NT2/D1 (cell line): Measurements from ENCODE around the gene ZNF230.
A peak's percentile ranks its signal among the peaks of the same experiment; 100 is the strongest.

Experiments used
- DNase-seq: peaks from one replicate; pipeline ENCODE4 v3.0.0-alpha.2; 2011; ENCODE audit warnings: low read depth, low spot score
- H3K27me3 ChIP-seq: 2 replicates; pipeline ENCODE4 v1.6.0; 2011; ENCODE audit warnings: mild to moderate bottlenecking; ENCODE audit not compliant: insufficient read length, insufficient read depth
- H3K36me3 ChIP-seq: 2 replicates; pipeline ENCODE4 v1.6.1; 2011; ENCODE audit warnings: mild to moderate bottlenecking, low read length, mixed read lengths; ENCODE audit not compliant: insufficient read depth, insufficient read length
- H3K4me1 ChIP-seq: 2 replicates; pipeline ENCODE4 v1.5.1; 2011; ENCODE audit not compliant: insufficient read depth, insufficient read length
- H3K4me3 ChIP-seq: 2 replicates; pipeline ENCODE4 v1.5.1; 2011; ENCODE audit warnings: low read depth; ENCODE audit not compliant: insufficient read length
- H3K9ac ChIP-seq: 2 replicates; pipeline ENCODE4 v1.6.0; 2011; ENCODE audit warnings: low read depth; ENCODE audit not compliant: insufficient read length
- H3K9me3 ChIP-seq: 2 replicates; pipeline ENCODE4 v1.5.1; 2011; ENCODE audit warnings: mild to moderate bottlenecking, low read length; ENCODE audit not compliant: insufficient read depth
- SUZ12 ChIP-seq: IDR thresholded peaks from 2 replicates; pipeline ENCODE4 v1.6.1; 2011; ENCODE audit not compliant: insufficient read length, insufficient read depth; ENCODE audit errors: extremely low read depth
- YY1 ChIP-seq: IDR thresholded peaks from 2 replicates; pipeline ENCODE4 v1.6.1; 2011; ENCODE audit not compliant: insufficient read length, insufficient read depth
- ZNF274 ChIP-seq: IDR thresholded peaks from 2 replicates; pipeline ENCODE4 v1.6.1; 2011; ENCODE audit warnings: mild to moderate bottlenecking, low read depth, low read length

Gene ZNF230

GRCh38 chr19:44010468-44010867 is 7.7 kb downstream of the ZNF230 start:
- Histone ChIP-seq H3K27me3 (no peaks in the 10 kb centered on the region), H3K9me3 (peaks cover 42% of the 10 kb centered on the region), H3K36me3 (peaks cover 36% of the 10 kb centered on the region), H3K9ac (no peak overlapping the region), H3K4me1 (no peaks in the 10 kb centered on the region), H3K4me3 (no peak overlapping the region)
- TF ChIP-seq YY1 = no peak
- TF ChIP-seq SUZ12 = no peak
- no peak for TF ChIP-seq ZNF274
- DNase-seq = no peak

- Histone ChIP-seq H3K36me3 (no peaks in the 10 kb centered on the region), H3K27me3 (no peaks in the 10 kb centered on the region), H3K9ac (no peak overlapping the region), H3K4me3 (no peak overlapping the region), H3K9me3 (no peaks in the 10 kb centered on the region), H3K4me1 (no peaks in the 10 kb centered on the region)
- TF ChIP-seq ZNF274 (no peak), YY1 (no peak)
- no peak for DNase-seq
Measured at GRCh38 chr19:44019498-44019897, 16.7 kb downstream of the ZNF230 start.

GRCh38 chr19:44021221-44021620 is 18.5 kb downstream of the ZNF230 start:
- no peak for TF ChIP-seq SUZ12
- TF ChIP-seq ZNF274 = no peak
- no peak for TF ChIP-seq YY1
- H3K9me3 ChIP-seq = no peaks in the 10 kb centered on the region
- no peak overlapping the region for H3K4me3 ChIP-seq
- no peak overlapping the region for H3K9ac ChIP-seq
- no peak for DNase-seq
- no peaks in the 10 kb centered on the region for H3K36me3 ChIP-seq
- no peaks in the 10 kb centered on the region for H3K4me1 ChIP-seq
- no peaks in the 10 kb centered on the region for H3K27me3 ChIP-seq

GRCh38 chr19:44024900-44025216 is 22.1 kb downstream of the ZNF230 start:
- no peak for TF ChIP-seq YY1
- no peak for TF ChIP-seq ZNF274
- no peak for TF ChIP-seq SUZ12
- Histone ChIP-seq H3K9ac (peak overlapping the region; percentile 85), H3K36me3 (peaks cover 30% of the 10 kb centered on the region), H3K4me1 (no peaks in the 10 kb centered on the region), H3K27me3 (no peaks in the 10 kb centered on the region), H3K9me3 (peaks cover 9% of the 10 kb centered on the region), H3K4me3 (peak overlapping the region; percentile 86)
- no peak for DNase-seq

GRCh38 chr19:44025217-44025936 is 22.6 kb downstream of the ZNF230 start, which contains the start of gene ZNF222:
ZNF222 (plus strand) TSS chr19:44025379; CDS start chr19:44025437, 58 bp downstream.
- peak within 1 kb of the TSS; percentile 86 for H3K4me3 ChIP-seq
- H3K4me1 ChIP-seq = no peaks in the 10 kb centered on the region
- TF ChIP-seq ZNF274 (no peak), YY1 (no peak), SUZ12 (no peak)
- peak within 1 kb of the TSS; percentile 85 for H3K9ac ChIP-seq
- peak; percentile 23 for DNase-seq
- H3K36me3 ChIP-seq = peaks cover 33% of the 10 kb centered on the region
- H3K27me3 ChIP-seq = no peaks in the 10 kb centered on the region
- H3K9me3 ChIP-seq = peaks cover 14% of the 10 kb centered on the region

- DNase-seq = no peak
- Histone ChIP-seq H3K9me3 (peaks cover 26% of the 10 kb centered on the region), H3K4me3 (no peak overlapping the region), H3K9ac (no peak overlapping the region), H3K27me3 (no peaks in the 10 kb centered on the region), H3K36me3 (peaks cover 40% of the 10 kb centered on the region), H3K4me1 (no peaks in the 10 kb centered on the region)
- TF ChIP-seq SUZ12 = no peak
- TF ChIP-seq YY1 = no peak
- no peak for TF ChIP-seq ZNF274
Measured at GRCh38 chr19:44026622-44027021, 23.9 kb downstream of the ZNF230 start.

GRCh38 chr19:44032001-44032610 is 29.3 kb downstream of the ZNF230 start:
- Histone ChIP-seq H3K4me1 (no peaks in the 10 kb centered on the region), H3K9me3 (peaks cover 46% of the 10 kb centered on the region), H3K4me3 (no peak overlapping the region), H3K36me3 (peaks cover 44% of the 10 kb centered on the region), H3K9ac (no peak overlapping the region), H3K27me3 (no peaks in the 10 kb centered on the region)
- TF ChIP-seq YY1 (no peak), ZNF274 (no peak), SUZ12 (no peak)
- no peak for DNase-seq
